ENCODE measurements around the gene BMPER.

The BMPER gene

DNA sequence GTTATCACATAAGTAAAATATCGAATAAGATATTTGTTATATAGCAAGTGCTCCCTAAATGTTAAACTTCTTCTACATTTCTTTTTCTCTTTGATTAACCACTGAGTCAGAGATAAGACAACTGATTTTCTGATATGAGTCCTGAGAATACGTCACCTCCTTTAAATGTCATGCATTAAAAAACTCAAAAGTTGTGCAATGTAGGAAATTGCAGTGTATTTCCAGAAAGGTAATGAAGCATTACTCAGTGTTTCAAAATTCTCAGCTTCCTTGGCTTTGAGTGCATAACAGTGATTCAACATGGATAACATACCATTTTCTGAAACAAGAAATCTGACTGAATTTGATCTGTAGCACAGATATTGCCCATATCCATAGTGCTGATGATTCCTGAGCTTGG, 155.8 kb downstream of the BMPER start:
- no peak overlapping the region for H3K27ac Mint-ChIP-seq
- H3K4me3 Mint-ChIP-seq = no peak overlapping the region
- H3K36me3 Mint-ChIP-seq (ENCODE audit: low read depth) = no peaks in the 10 kb centered on the region
- no peaks in the 10 kb centered on the region for H3K4me1 Mint-ChIP-seq (ENCODE audit: low read depth)
- H3K9me3 Mint-ChIP-seq = no peaks in the 10 kb centered on the region
- peaks cover 4% of the 10 kb centered on the region for H3K27me3 Mint-ChIP-seq

DNA sequence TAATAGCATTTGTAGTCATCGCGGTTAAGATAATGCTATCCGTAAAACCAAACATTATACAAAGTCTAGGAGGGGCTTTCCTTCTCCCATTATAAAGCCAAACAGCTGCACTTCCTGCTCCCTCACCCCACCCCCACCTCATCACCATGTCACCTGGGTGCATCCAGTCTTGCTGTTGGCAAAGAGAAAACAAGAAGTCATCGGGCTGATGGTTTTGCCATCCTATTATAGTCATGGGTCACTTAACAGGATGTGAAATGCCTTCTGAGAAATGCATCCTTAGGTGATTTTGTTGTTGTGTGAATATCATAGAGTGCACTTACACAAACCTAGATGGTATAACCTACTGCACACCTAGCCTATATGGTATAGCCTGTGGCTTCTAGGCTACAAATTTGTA, 157.0 kb downstream of the BMPER start:
- H3K9me3 Mint-ChIP-seq = no peaks in the 10 kb centered on the region
- H3K4me1 Mint-ChIP-seq (ENCODE audit: low read depth) = no peaks in the 10 kb centered on the region
- no peaks in the 10 kb centered on the region for H3K36me3 Mint-ChIP-seq (ENCODE audit: low read depth)
- no peak overlapping the region for H3K27ac Mint-ChIP-seq
- H3K4me3 Mint-ChIP-seq = no peak overlapping the region
- H3K27me3 Mint-ChIP-seq = peaks cover 4% of the 10 kb centered on the region

DNA sequence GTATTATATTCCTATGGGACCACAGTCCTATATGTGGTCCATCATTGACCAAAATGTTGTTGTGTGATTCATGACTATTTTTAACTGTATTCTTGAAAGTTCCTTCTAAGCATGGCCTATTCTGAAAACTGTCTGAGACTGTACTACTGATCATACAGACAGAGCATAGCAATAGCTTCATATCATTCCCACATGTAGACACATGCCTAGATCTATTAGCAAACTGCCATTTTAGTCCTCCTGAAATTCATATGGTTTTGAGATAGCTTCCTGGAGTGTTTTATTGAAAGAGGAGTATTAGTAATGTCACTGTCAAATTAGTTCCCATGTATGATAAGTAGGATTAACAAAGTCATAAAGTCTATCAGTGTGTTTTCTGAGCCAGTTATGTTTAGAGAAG, 157.5 kb downstream of the BMPER start:
- Mint-ChIP-seq H3K27me3 (peaks cover 4% of the 10 kb centered on the region), H3K4me1 (ENCODE audit: low read depth) (no peaks in the 10 kb centered on the region), H3K4me3 (no peak overlapping the region), H3K27ac (no peak overlapping the region), H3K36me3 (ENCODE audit: low read depth) (no peaks in the 10 kb centered on the region), H3K9me3 (no peaks in the 10 kb centered on the region)

DNA sequence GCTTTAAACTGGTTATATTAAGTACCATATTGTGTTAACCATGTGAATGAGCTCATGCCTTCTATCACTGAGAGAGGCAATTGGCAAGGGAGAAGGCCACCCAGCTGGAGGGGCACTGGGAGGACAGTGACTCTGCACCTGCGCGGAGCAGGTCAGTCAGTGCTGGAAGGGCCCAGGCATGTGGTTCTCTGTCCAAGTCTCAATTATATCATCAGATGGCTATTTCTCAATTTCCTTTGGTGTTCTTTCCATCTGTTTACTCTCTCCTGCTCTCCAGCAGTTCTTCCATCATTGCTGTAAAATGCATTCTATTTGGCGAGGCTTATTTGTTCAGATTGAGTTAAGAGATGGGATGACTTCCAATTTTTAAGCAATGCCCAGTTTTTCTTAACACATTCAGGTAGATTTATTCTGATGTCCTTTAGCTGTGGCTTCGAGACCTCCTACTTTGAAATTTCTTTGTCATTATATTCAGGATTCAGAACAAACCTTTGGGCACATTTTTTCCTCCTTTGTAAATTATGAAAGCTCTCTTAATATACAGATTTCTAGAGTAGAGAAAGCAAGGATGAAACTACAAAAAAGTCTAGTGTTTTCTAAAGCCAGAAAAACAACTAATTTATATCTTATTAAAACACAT, 159.3 kb downstream of the BMPER start:
- H3K27ac Mint-ChIP-seq = no peak overlapping the region
- no peaks in the 10 kb centered on the region for H3K4me1 Mint-ChIP-seq (ENCODE audit: low read depth)
- no peaks in the 10 kb centered on the region for H3K9me3 Mint-ChIP-seq
- no peak overlapping the region for H3K4me3 Mint-ChIP-seq
- peaks cover 4% of the 10 kb centered on the region for H3K27me3 Mint-ChIP-seq
- no peaks in the 10 kb centered on the region for H3K36me3 Mint-ChIP-seq (ENCODE audit: low read depth)

DNA sequence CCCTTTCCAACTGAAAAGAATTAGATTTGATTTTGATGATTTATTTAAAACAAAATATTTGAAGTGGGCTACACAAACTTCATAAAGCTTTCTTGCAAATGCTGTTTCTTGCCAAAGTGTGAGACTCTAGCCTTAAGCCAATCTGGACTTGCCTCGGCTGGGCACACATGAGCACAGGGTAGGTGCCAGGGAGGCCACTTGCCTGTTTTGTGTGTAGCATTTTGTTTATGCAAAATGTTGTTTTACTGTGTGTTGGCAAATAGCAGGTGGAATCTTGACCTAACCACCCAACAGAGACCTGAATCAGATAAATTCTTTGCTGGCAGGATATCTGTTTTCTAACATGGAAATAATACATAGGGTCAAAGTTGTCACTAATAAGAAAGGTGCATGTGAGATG, 161.1 kb downstream of the BMPER start:
- no peaks in the 10 kb centered on the region for H3K9me3 Mint-ChIP-seq
- H3K4me1 Mint-ChIP-seq (ENCODE audit: low read depth) = no peaks in the 10 kb centered on the region
- no peak overlapping the region for H3K27ac Mint-ChIP-seq

DNA sequence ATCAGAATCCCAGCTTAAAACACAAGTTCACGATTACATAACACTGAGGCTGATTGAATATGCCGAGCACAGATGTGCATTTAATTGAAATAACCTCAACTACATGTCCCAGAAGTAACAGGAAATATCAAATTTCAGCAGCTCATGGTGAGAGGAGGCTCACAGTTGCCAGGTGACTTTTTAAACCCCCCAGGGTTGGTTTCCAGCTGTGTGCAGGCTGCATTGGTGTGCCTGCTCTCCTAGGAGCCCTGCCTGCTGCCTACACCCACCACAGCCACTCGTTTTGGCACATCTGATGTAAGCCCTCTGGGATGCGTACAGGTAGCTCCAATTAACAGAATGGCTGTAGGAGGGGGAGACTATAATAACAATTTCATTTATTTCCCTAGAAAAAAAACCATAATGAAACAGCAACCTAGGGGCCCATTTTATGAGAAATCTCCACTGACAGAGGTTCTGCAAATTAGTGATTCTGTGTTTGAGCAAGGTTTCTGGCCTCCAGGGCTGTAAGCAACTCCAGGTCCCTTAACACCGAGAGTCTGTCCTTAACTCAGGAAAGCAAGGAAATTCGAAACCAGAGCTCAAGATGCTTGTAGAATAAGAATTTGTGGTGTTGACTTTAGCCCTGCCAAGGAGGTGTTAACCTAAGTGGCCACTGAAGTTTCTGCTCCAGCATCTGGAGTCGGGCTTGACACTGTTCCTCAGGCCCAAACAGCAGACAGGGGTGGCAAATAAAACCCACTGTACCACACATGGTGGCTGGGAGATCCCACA, 161.9 kb downstream of the BMPER start:
- H3K9me3 Mint-ChIP-seq = no peaks in the 10 kb centered on the region
- no peaks in the 10 kb centered on the region for H3K4me1 Mint-ChIP-seq (ENCODE audit: low read depth)
- peaks cover 4% of the 10 kb centered on the region for H3K27me3 Mint-ChIP-seq
- H3K4me3 Mint-ChIP-seq = no peak overlapping the region
- no peaks in the 10 kb centered on the region for H3K36me3 Mint-ChIP-seq (ENCODE audit: low read depth)
- H3K27ac Mint-ChIP-seq = no peak overlapping the region

More for the DNA sequence above, 161.1 kb downstream of the BMPER start:
- no peaks in the 10 kb centered on the region for H3K36me3 Mint-ChIP-seq (ENCODE audit: low read depth)
- peaks cover 4% of the 10 kb centered on the region for H3K27me3 Mint-ChIP-seq
- H3K4me3 Mint-ChIP-seq = no peak overlapping the region

DNA sequence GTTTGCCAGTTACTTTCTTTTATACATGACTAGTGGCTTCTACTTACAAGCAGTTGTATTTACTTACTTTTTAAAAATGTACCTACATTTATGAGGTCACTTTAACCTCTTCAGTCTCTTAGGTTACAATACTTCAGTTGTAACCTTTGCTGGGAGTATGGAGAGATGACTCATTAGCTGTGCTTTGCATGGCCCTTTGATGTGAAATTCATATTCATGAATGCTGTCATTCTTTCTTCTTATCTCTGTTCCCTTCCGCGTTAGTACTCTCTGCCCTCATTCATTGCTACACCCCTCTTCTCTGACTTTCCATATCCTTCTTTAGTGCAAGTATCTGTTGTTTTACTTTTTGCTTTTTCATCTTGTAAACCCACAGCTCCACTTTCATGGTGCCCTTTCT, 164.3 kb downstream of the BMPER start:
- H3K4me3 Mint-ChIP-seq = no peak overlapping the region
- H3K36me3 Mint-ChIP-seq (ENCODE audit: low read depth) = no peaks in the 10 kb centered on the region
- no peaks in the 10 kb centered on the region for H3K9me3 Mint-ChIP-seq

DNA sequence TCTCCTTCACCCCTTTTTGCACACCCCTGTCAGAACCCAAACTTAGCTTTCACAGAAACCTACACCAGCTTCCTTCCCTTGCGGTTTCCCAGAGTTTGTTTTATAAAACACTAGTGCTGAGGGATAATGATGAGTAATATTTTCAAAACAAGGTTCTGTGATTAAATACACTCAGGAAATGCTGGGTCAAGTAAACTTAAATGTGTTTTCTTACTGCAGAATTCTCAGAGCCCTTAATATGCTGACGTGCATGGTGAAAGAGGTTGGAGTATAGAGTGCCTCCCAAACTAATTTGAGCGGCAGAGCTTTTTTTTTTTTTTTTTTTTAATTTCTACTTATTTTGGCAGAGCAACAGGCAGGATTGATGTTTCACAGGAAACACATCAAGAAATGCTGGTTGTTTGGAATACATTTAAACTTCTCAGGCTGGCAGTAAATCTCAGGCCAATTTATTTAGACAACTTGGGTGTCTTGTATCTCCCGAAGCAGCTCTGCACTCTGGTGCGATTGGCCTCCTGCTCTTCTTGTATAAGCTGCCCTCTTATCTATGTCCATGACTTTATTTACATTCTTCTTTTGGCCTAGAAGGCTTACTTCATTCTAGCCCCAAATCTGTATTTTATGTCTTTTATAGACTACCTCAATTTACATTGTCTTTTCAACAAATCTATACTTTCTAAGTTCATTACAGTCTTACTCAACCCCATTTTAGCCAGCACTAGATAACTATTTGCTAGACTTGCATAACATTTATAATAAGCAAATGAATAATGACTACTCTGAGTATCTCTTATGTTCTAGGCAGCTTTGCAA, 165.4 kb downstream of the BMPER start:
- H3K36me3 Mint-ChIP-seq (ENCODE audit: low read depth) = no peaks in the 10 kb centered on the region
- no peaks in the 10 kb centered on the region for H3K4me1 Mint-ChIP-seq (ENCODE audit: low read depth)
- H3K27ac Mint-ChIP-seq = no peak overlapping the region
- H3K4me3 Mint-ChIP-seq = no peak overlapping the region
- no peaks in the 10 kb centered on the region for H3K9me3 Mint-ChIP-seq
- peaks cover 6% of the 10 kb centered on the region for H3K27me3 Mint-ChIP-seq

More for the DNA sequence above, 164.3 kb downstream of the BMPER start:
- H3K27me3 Mint-ChIP-seq = peaks cover 7% of the 10 kb centered on the region
- H3K27ac Mint-ChIP-seq = no peak overlapping the region
- no peaks in the 10 kb centered on the region for H3K4me1 Mint-ChIP-seq (ENCODE audit: low read depth)

DNA sequence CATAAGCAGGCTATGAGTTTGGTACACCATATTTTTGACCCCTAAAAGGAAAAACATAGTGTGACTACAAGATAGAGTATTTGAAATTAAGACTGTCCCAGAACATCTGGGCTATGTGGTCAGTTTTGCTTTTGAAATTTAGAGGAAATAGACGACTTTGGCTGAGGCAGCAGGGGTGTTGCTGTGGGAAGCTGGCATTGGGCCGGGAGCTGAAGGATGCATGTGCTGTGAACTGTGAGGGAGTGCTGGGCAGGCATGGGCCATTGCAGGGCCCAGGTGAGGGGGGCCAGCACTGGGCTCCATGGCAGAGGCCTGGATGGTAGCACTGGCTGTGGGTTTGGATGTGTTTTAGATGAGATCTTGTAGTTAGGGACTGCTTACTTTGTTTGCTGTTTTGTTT, 168.3 kb downstream of the BMPER start:
- Mint-ChIP-seq H3K4me3 (no peak overlapping the region), H3K27me3 (peaks cover 4% of the 10 kb centered on the region), H3K4me1 (ENCODE audit: low read depth) (no peaks in the 10 kb centered on the region), H3K27ac (no peak overlapping the region), H3K9me3 (no peaks in the 10 kb centered on the region), H3K36me3 (ENCODE audit: low read depth) (no peaks in the 10 kb centered on the region)

DNA sequence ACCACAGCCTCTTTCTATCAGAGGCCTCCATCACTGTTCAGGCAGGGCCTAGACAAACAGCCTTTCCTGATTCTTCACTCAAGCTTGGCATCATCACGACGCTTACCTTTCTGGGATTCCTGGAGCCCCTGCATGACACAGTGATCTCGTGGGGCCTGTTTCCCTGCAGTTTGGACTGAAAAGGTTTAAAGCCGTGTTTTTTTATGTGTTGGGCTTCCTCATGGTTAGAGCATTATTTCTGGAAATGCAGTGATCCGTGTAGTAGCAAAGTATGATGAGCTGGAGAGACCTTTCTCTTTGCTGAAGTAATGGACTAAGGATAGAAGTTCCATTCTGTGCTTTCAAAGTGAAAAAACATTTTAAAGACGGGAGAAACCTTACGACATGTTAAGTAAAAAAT, 169.1 kb downstream of the BMPER start:
- no peak overlapping the region for H3K27ac Mint-ChIP-seq
- no peak overlapping the region for H3K4me3 Mint-ChIP-seq
- no peaks in the 10 kb centered on the region for H3K36me3 Mint-ChIP-seq (ENCODE audit: low read depth)
- no peaks in the 10 kb centered on the region for H3K4me1 Mint-ChIP-seq (ENCODE audit: low read depth)
- no peaks in the 10 kb centered on the region for H3K9me3 Mint-ChIP-seq
- peaks cover 4% of the 10 kb centered on the region for H3K27me3 Mint-ChIP-seq

DNA sequence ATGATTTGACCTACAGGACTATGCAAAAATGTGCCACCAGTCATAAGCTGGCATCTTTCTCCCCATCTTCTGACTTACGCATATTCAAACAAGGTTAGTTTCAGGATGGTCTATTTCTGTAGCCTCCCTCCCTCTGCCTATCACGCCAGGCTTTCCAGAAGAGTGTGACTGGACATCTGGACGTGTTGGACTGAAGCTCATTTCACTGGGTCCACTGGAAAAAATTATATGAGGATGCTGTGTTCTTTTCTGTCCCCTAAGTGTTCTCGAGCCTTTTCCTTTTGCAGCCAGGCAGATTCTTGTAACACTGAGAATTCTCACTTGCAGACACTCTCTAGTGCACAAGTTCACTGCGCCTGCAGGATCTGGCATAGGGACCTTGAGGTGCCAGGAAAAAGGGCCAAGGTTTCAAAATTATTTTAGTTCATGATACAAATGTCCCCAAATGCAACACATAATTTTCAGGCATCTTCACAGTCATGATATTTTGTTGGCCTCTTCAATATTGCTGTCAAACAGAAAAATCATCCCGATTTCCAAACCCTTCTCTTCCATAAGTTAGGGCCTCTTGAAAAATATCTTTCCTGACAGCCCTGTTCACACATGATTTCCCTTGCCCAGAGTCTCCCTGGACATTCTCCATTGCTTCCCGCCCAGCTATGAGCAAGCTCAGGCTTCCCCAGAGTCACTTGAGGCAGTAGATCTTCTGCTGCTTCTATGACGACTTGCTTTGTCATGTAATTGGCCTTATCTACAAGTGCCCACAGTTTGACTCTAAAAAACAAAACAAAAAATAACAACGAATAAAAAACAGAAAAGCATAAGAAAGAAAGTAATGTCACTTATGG, 170.4 kb downstream of the BMPER start:
- Mint-ChIP-seq H3K36me3 (ENCODE audit: low read depth) (no peaks in the 10 kb centered on the region), H3K27ac (no peak overlapping the region), H3K4me3 (no peak overlapping the region), H3K27me3 (peaks cover 4% of the 10 kb centered on the region), H3K4me1 (ENCODE audit: low read depth) (no peaks in the 10 kb centered on the region), H3K9me3 (no peaks in the 10 kb centered on the region)

DNA sequence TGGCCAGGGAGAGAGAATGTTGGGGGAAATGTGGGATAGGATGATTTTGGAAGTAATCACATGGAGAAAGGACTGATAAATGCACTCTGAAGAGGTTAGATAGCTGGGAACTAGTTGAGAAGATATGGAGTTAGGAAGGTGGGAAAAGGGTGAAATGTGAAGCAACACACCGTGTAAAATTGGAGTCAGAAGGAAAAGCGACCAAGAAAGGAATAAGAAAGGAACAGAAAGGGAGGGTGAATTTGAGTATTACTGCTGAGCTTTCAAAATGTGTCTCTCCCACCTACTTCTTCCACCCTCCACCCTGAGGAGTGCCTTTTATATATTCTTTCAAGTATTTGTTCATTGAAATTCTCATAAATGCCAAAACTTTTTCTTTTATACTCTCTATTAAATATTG, 171.8 kb downstream of the BMPER start:
- no peak overlapping the region for H3K4me3 Mint-ChIP-seq
- no peak overlapping the region for H3K27ac Mint-ChIP-seq
- H3K36me3 Mint-ChIP-seq (ENCODE audit: low read depth) = no peaks in the 10 kb centered on the region
- peaks cover 4% of the 10 kb centered on the region for H3K27me3 Mint-ChIP-seq
- no peaks in the 10 kb centered on the region for H3K9me3 Mint-ChIP-seq
- no peaks in the 10 kb centered on the region for H3K4me1 Mint-ChIP-seq (ENCODE audit: low read depth)

DNA sequence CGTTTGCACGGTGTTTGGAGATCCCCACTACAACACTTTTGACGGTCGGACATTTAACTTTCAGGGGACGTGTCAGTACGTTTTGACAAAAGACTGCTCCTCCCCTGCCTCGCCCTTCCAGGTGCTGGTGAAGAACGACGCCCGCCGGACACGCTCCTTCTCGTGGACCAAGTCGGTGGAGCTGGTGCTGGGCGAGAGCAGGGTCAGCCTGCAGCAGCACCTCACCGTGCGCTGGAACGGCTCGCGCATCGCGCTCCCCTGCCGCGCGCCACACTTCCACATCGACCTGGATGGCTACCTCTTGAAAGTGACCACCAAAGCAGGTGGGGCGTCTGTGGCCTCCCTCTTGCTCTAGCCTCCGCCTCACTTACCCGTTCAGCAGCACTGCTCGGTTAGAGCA, 173.5 kb downstream of the BMPER start:
- Mint-ChIP-seq H3K27me3 (peaks cover under 1% of the 10 kb centered on the region), H3K9me3 (no peaks in the 10 kb centered on the region), H3K36me3 (ENCODE audit: low read depth) (no peaks in the 10 kb centered on the region), H3K27ac (no peak overlapping the region), H3K4me1 (ENCODE audit: low read depth) (no peaks in the 10 kb centered on the region), H3K4me3 (no peak overlapping the region)

DNA sequence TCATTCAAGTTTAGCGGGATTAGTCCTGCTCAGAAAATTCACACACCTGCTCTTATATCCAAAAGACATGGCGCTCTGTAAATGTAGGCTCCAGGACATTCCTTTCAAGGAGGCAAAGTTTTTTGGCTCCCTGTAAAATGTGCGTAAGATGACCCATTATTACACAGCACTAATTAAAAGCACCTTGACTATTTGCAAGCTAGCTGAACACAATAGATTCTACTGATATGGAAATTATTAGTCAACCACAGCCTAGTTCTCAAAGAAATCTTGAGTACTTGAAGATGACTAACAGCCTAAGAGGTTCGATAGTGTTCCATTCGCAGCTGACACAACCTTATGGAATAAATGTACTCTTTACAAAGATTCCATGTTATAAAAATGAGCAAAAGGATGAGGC, 175.2 kb downstream of the BMPER start:
- Mint-ChIP-seq H3K9me3 (peaks cover under 1% of the 10 kb centered on the region), H3K36me3 (ENCODE audit: low read depth) (no peaks in the 10 kb centered on the region), H3K4me1 (ENCODE audit: low read depth) (no peaks in the 10 kb centered on the region), H3K27ac (no peak overlapping the region), H3K27me3 (no peaks in the 10 kb centered on the region), H3K4me3 (no peak overlapping the region)
